Rectal smooth muscle tissue (tissue), 1 donor: ENCODE data around the gene HAP1.

Experiments used
- H3K27ac ChIP-seq: one replicate; pipeline ENCODE4 v1.7.0; 2013; ENCODE audit warnings: low read depth, low read length, inconsistent platforms
- H3K27me3 ChIP-seq: one replicate; pipeline ENCODE4 v1.7.0; 2013; ENCODE audit warnings: low read length; ENCODE audit not compliant: control insufficient read depth, insufficient read depth
- H3K36me3 ChIP-seq: one replicate; pipeline ENCODE4 v1.7.0; 2013; ENCODE audit warnings: low read length; ENCODE audit not compliant: control insufficient read depth, insufficient read depth
- H3K4me1 ChIP-seq: one replicate; pipeline ENCODE4 v1.7.0; 2013; ENCODE audit warnings: low read length; ENCODE audit not compliant: control insufficient read depth, insufficient read depth
- H3K4me3 ChIP-seq: one replicate; pipeline ENCODE4 v1.7.0; 2013; ENCODE audit warnings: low read length
- H3K9ac ChIP-seq: one replicate; pipeline ENCODE4 v1.7.0; 2013; ENCODE audit warnings: low read length

HAP1 gene

DNA sequence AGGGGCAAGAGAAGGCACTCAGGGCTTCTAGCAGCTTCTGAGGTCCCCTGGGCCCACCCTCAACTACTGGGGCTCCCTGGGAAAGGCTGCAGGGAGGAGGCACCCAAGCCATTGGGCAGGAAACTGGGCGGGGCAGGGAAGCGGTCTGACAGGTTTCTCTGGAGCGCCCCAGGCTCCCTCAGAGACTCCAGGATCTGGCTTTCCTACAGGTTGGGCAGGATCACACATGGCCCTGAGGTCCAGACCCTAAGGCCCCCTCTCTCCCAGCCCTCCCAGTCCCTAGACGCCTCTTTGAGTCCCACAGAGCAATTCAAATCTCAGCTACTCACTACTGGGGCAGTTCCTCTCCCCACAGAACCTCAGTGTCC, 37.8 kb upstream of the HAP1 start:
- Histone ChIP-seq H3K27ac (no peak overlapping the region), H3K9ac (no peak overlapping the region), H3K4me1 (no peaks in the 10 kb centered on the region), H3K27me3 (no peaks in the 10 kb centered on the region), H3K36me3 (peaks cover 24% of the 10 kb centered on the region), H3K4me3 (no peak overlapping the region)

DNA sequence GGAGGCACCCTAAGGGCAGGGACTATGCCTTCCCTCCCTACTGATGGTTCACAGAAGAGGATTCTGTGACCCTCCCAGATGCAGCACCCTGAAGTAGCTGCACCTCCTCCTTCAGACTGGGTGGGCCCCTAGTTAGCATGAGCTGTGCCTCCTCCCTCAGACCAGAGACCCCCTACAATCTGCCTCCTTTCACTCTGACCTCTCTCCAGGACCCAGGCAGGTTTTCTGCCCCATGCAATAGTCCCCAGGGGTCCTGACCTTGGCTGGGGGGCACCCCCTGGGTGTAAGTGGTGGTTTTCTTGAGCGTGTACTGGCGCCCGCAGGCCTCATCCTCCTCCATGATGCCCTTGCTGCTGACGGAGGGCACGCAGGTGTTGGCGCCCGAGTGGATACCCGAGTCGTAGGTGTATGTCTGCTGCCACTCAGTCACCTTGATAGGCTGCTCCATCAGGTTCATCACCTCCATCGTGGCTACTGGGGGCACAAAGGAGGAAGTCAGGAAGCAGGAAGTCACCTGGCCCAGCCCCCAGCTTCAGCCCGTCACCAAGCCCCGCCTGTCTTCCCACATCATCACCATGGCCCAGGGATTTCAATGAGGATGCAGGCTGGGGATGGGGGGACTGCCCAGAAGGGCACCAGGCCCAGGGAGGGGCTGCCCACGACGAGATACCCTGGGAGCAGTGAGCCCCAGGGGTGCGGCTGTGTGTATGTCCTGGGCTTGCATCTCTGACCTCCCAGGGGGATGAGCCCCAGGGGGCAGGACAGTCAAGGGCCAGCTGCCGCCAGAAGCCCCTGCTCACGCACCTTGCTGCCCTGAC, 37.2 kb upstream of the HAP1 start:
- H3K4me1 ChIP-seq = no peaks in the 10 kb centered on the region
- H3K4me3 ChIP-seq = no peak overlapping the region
- H3K27me3 ChIP-seq = no peaks in the 10 kb centered on the region
- H3K9ac ChIP-seq = no peak overlapping the region
- no peak overlapping the region for H3K27ac ChIP-seq
- peaks cover 24% of the 10 kb centered on the region for H3K36me3 ChIP-seq

DNA sequence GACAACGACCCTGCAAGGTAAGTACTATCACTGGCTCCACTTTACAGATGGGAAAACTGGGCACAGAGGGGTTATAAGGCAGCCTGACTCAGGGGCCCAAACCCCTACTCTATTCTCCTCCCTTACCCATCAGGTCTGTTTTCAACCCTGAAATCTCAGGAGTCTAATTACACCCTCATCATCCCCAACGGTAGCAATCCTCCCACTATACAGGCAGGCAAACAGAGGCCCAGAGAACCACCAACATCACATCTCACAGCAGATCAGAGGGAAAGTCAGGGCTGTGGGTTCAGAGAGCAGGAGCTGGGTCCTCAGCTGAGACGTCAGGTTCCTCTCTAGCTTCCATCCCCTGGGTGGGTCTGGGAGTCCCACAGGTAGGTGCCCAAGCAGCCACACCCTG, 35.5 kb upstream of the HAP1 start:
- peaks cover 24% of the 10 kb centered on the region for H3K36me3 ChIP-seq
- no peak overlapping the region for H3K27ac ChIP-seq
- no peak overlapping the region for H3K9ac ChIP-seq
- H3K4me3 ChIP-seq = no peak overlapping the region
- H3K27me3 ChIP-seq = no peaks in the 10 kb centered on the region
- H3K4me1 ChIP-seq = no peaks in the 10 kb centered on the region

DNA sequence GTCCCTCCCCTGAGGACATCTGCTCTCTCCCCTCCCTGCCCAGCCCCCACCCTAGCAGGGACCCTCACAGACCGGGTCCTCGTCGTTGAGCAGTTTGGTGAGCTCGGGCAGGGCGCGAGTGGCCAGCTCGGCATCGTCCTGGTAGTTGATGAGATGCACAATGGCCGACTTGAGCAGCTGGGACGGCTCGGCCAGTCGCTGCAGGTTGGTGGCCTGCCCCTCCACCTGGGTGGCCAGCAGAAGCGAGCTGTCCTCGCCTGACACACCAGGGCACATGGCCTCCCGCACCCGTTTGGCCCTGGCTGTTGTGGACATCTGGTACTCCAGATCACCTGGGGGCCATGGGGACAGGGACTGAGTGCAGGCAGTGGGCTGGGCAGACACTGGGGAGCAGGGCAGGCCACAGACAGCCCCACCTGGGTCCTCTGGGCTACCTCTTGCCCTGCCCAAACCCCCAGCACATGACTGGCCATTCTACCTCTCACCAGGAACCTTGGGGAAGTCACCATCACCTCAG, 35.0 kb upstream of the HAP1 start:
- Histone ChIP-seq H3K4me1 (no peaks in the 10 kb centered on the region), H3K27me3 (no peaks in the 10 kb centered on the region), H3K36me3 (peaks cover 29% of the 10 kb centered on the region), H3K9ac (no peak overlapping the region), H3K27ac (no peak overlapping the region), H3K4me3 (no peak overlapping the region)

DNA sequence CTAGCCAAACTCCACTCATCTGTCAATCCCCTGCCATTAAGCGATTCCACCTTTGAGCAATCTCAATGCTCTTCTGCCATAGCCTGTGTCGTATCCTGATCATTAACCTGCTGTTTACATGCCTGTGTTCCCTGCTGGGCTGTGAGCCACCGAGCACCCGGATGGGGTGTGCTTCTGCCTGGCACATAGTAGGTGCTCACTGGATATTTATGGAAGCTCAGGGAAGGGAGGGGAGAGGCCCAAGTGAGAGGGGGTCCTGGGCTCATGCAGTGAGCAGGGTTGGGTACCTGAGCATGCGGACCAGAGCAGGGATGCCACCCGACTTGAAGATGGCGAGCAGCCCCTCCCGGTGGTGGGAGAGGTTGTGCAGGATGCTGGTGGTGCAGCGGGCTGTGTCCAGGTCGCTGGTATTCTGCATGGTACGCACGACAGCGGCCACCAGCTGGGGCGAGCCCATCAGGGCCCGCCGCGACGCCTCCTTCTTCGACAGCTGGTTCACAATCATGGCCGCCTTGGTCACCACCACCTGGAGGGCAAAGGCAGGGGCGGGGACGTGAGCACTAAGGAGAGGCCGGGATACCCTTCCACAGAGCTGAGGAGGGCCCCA, 34.3 kb upstream of the HAP1 start:
- no peak overlapping the region for H3K9ac ChIP-seq
- no peak overlapping the region for H3K27ac ChIP-seq
- no peaks in the 10 kb centered on the region for H3K27me3 ChIP-seq
- H3K4me3 ChIP-seq = no peak overlapping the region
- H3K36me3 ChIP-seq = peaks cover 32% of the 10 kb centered on the region
- no peaks in the 10 kb centered on the region for H3K4me1 ChIP-seq

DNA sequence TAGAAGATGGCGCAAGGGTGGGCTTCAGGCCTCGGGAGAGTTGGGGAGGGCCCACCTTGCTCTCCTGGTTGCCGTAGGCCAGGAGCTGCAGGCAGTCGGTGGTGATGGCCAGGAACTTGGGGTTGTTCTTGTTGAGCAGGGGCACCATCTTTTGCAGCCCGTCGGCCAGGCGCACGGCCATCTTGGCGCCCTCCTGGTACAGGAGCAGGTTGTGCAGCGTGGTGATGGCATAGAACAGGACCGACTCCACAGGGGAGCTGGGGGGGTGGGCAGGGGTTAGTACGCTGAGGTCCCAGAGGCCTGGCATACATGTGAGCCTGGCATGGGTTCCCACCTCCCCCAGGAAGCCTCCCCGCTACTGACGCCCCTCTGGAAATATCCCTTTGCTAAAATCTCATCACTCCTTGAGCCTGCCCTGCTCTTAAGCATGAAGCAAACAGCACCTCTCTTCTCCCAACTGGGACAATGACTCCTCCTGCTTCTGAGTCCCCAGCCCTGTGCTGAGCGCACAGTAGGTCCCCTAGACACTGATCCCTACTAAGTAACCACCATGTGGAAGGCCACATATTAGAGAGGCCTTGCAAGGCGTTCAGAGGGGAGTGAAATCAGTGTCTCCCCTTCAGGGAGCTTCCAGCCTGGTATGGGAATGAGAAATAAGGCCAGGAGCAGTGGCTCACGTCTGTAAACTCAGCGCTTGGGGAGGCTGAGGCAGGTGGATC, 33.0 kb upstream of the HAP1 start:
- no peak overlapping the region for H3K27ac ChIP-seq
- no peak overlapping the region for H3K4me3 ChIP-seq
- peaks cover 45% of the 10 kb centered on the region for H3K36me3 ChIP-seq
- H3K27me3 ChIP-seq = no peaks in the 10 kb centered on the region
- no peak overlapping the region for H3K9ac ChIP-seq
- no peaks in the 10 kb centered on the region for H3K4me1 ChIP-seq

DNA sequence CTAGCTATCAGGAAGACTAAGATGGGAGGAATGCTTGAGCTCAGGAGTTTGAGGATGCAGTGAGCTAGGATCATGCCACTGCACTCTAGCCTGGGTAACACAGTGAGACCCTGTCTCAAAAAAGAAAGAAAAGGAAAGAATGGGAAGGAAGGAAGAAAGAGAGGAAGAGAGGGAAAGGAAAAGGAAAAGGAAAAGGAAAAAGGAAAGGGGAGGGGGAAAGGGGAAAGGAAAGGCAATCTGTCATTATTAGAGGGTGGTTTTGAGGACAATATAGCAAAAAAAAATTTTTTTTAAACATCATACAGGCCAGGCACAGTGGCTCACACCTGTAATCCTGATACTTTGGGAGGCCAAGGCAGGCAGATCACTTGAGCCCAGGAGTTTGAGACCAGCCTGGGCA, 31.7 kb upstream of the HAP1 start:
- H3K27ac ChIP-seq = no peak overlapping the region
- no peaks in the 10 kb centered on the region for H3K4me1 ChIP-seq
- no peak overlapping the region for H3K4me3 ChIP-seq
- peaks cover 42% of the 10 kb centered on the region for H3K36me3 ChIP-seq
- no peak overlapping the region for H3K9ac ChIP-seq
- H3K27me3 ChIP-seq = no peaks in the 10 kb centered on the region

DNA sequence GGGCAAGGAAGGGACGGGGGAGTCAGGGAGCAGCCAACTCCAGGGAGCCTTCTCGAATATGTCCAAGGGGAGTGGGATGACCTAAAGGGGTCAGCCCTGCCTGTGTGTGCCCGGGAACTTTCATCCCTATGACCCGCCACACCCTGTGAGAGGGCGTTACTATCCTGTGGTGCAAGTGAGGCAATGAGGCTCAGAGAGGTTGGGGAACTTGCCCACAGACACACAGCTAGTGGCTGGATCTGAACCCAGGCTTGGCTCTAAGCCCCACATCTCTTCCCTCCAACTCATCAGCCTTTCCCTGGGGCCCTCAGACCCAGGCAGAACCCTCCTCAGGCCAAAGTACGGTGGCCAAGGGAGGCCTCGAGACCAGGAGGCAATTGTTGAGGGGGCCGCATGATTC, 28.9 kb upstream of the HAP1 start:
- no peaks in the 10 kb centered on the region for H3K4me1 ChIP-seq
- H3K9ac ChIP-seq = no peak overlapping the region
- H3K36me3 ChIP-seq = peaks cover 34% of the 10 kb centered on the region
- no peak overlapping the region for H3K27ac ChIP-seq
- no peaks in the 10 kb centered on the region for H3K27me3 ChIP-seq
- H3K4me3 ChIP-seq = no peak overlapping the region

DNA sequence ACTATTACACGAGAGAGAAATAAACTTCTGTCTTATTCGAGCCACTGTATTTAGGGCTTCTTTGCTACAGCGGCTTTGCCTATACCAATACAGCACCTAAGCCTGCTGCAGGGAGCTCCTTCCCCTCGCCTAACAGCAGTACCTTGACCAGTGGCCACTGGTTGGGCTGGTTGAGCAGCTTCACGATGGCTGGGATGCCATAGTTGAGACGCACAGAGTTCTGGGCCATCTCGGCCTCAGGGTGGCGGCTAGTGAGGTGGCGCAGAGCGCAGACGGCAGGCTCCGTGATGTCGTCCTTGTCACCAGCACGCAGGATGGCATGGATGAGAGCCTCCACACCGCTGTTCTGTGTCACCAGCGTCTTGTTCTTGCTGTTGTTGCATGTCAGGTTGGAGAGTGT, 28.4 kb upstream of the HAP1 start:
- no peak overlapping the region for H3K9ac ChIP-seq
- H3K4me3 ChIP-seq = no peak overlapping the region
- no peaks in the 10 kb centered on the region for H3K27me3 ChIP-seq
- H3K36me3 ChIP-seq = peaks cover 38% of the 10 kb centered on the region
- H3K4me1 ChIP-seq = no peaks in the 10 kb centered on the region
- H3K27ac ChIP-seq = no peak overlapping the region

DNA sequence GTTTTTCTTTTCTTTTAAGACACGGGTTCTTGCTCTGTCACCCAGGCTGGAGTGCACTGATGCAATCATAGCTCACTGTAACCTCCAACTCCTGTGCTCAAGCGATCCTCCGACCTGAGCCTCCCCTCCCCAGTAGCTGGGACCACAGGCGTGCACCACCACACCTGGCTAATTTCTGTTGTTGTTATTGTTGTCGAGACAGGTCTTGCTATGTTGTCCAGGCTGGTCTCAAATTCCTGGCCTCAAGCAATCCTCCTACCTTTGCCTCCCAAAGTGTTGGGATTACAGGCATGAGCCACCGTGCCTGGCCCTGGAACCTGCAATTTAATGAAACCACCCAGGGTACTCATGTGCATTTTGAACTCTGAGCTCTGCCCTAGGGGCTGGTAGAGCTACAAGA, 27.9 kb upstream of the HAP1 start:
- H3K4me3 ChIP-seq = no peak overlapping the region
- H3K36me3 ChIP-seq = peaks cover 37% of the 10 kb centered on the region
- H3K4me1 ChIP-seq = no peaks in the 10 kb centered on the region
- no peak overlapping the region for H3K9ac ChIP-seq
- no peaks in the 10 kb centered on the region for H3K27me3 ChIP-seq
- H3K27ac ChIP-seq = no peak overlapping the region

DNA sequence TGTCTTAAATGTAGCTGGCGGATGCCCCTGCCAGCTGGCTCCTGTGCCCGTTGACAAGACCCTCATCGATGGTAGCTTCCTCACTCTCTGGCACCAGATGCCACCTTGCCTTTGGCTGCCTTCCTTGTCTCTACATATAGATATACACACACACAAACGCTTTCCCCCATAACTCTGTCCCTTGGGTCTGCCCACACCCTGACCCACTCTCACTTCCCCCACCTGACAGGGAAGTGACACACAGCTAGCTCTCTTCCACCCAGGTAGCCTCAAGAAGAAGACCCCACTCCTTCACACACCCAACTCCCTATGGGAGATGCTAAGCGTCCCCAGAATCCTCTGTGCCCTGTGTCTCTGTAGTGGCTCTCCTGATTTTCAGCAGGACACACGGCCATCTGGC, 26.4 kb upstream of the HAP1 start:
- Histone ChIP-seq H3K27me3 (no peaks in the 10 kb centered on the region), H3K36me3 (peaks cover 38% of the 10 kb centered on the region), H3K4me1 (no peaks in the 10 kb centered on the region), H3K27ac (no peak overlapping the region), H3K4me3 (no peak overlapping the region), H3K9ac (no peak overlapping the region)

DNA sequence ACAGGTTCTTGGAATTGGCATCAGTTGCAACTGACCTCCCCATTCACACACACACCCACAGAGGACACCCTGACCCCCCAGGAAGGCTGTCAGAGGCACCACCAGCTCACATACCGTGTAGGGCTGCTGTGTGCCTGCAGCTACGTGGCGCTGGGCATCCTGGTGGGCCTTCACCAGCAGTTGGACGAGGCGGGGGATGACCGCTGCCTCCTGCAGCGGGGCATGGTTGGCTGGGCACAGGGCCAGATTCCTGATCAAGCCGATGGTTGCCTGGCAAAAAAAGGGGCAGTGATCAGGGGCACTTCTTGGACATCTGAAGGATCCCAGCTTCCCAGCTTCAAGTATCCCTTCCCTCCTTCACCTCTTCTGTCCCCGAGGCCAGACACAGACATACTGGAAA, 24.2 kb upstream of the HAP1 start:
- no peak overlapping the region for H3K27ac ChIP-seq
- H3K4me1 ChIP-seq = no peaks in the 10 kb centered on the region
- no peak overlapping the region for H3K9ac ChIP-seq
- H3K4me3 ChIP-seq = no peak overlapping the region
- no peaks in the 10 kb centered on the region for H3K27me3 ChIP-seq
- H3K36me3 ChIP-seq = peaks cover 33% of the 10 kb centered on the region
